Activated CD8-positive, alpha-beta T cell treated with anti-CD3 and anti-CD28 coated beads for 36 hours (primary cell): Measurements from ENCODE around the gene KRT7. TPM values are rescaled to one million over a fixed set of nuclear protein-coding genes. Genes with fewer than 3 reads are reported as not detected.

Experiments
- ATAC-seq: fragments of 200-7000 bp; cut with Tn5 transposase; one replicate; pipeline ENCODE4 v1.10.0; 2021; ENCODE audit warnings: mild to moderate bottlenecking, moderate library complexity
- CTCF ChIA-PET: fragments of 350-600 bp; sonication (Branson Sonifier 250); formaldehyde crosslinking; loops from one replicate; lab custom pipeline; 2021; ENCODE audit warnings: antibody characterized with exemption; lab: Charles Lee
- POLR2A ChIA-PET: fragments of 350-600 bp; sonication (Branson Sonifier 250); formaldehyde crosslinking; loops from one replicate; lab custom pipeline; 2021; ENCODE audit warnings: antibody characterized with exemption; lab: Charles Lee
- DNase-seq: peaks from one replicate; pipeline ENCODE4 v3.0.0-alpha.2; 2020
- H3K27ac Mint-ChIP-seq: one replicate; pipeline ENCODE4 v1.8.0; 2021; ENCODE audit warnings: mild to moderate bottlenecking, mixed read lengths
- H3K27me3 Mint-ChIP-seq: one replicate; pipeline ENCODE4 v1.8.0; 2021; ENCODE audit warnings: mixed read lengths
- H3K36me3 Mint-ChIP-seq: one replicate; pipeline ENCODE4 v1.8.0; 2021; ENCODE audit warnings: low read depth, mixed read lengths
- H3K4me1 Mint-ChIP-seq: one replicate; pipeline ENCODE4 v1.8.0; 2021; ENCODE audit warnings: low read depth, mixed read lengths
- H3K4me3 Mint-ChIP-seq: one replicate; pipeline ENCODE4 v1.8.0; 2021; ENCODE audit warnings: mild to moderate bottlenecking, moderate library complexity, mixed read lengths
- H3K9me3 Mint-ChIP-seq: one replicate; pipeline ENCODE4 v1.8.0; 2021; ENCODE audit warnings: mixed read lengths
- intact Hi-C: fragments of 100-400 bp; cut with micrococcal nuclease; formaldehyde crosslinking; loops from one replicate; pipeline ENCODE4 v1.10.0; 2022
- total RNA-seq, 2 experiments: library from RNA; stranded (reverse); gene quantifications; one replicate each; pipeline ENCODE4 v1.2.3, GENCODE V29; 2021
- TF ChIP-seq, protein P1 (sequence below): fragments of 200-600 bp; IDR thresholded peaks from one replicate; pipeline ENCODE4 v1.8.0; 2022; ENCODE audit warnings: antibody characterized with exemption, mild to moderate bottlenecking

KRT7 gene
- total RNA-seq, 2 experiments from 2014 or later, result 2.1 to 3.1 TPM

DNA sequence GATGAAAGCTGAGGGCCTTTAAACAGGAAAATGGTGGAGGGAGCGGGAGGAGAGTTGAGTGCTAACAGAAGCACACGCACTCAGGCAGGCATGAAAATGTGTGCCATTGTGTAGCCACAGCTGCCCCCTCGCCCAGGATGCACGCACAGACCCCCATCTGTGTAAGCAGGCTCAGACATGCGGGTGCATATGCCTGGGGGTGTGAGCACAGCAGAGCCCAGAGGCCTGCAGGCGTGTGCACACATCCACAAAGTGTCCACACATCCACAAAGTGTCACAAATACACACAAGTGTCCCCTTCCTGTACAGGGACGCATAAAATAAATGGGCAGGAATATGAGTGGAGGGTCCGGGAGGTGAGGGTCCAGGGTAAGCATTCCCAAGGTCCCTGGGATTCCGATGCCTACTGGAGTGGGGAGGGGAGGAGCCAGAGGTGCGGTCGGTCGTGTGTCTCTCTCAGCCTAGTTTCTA is 805 bp upstream of the KRT7 start:
- ATAC-seq, result no peak
- Mint-ChIP-seq H3K36me3 (no peaks in the 10 kb centered on the region), H3K27ac (no peak overlapping the region), H3K27me3 (peaks cover 53% of the 10 kb centered on the region), H3K4me3 (no peak overlapping the region), H3K4me1 (no peaks in the 10 kb centered on the region), H3K9me3 (no peaks in the 10 kb centered on the region)
- intact Hi-C loops, result no loop called here
- TF ChIP-seq, protein P1, sequence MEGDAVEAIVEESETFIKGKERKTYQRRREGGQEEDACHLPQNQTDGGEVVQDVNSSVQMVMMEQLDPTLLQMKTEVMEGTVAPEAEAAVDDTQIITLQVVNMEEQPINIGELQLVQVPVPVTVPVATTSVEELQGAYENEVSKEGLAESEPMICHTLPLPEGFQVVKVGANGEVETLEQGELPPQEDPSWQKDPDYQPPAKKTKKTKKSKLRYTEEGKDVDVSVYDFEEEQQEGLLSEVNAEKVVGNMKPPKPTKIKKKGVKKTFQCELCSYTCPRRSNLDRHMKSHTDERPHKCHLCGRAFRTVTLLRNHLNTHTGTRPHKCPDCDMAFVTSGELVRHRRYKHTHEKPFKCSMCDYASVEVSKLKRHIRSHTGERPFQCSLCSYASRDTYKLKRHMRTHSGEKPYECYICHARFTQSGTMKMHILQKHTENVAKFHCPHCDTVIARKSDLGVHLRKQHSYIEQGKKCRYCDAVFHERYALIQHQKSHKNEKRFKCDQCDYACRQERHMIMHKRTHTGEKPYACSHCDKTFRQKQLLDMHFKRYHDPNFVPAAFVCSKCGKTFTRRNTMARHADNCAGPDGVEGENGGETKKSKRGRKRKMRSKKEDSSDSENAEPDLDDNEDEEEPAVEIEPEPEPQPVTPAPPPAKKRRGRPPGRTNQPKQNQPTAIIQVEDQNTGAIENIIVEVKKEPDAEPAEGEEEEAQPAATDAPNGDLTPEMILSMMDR, result no peak
- CTCF ChIA-PET, result no interaction called here
- POLR2A ChIA-PET, result no interaction called here
- no peak for DNase-seq

DNA sequence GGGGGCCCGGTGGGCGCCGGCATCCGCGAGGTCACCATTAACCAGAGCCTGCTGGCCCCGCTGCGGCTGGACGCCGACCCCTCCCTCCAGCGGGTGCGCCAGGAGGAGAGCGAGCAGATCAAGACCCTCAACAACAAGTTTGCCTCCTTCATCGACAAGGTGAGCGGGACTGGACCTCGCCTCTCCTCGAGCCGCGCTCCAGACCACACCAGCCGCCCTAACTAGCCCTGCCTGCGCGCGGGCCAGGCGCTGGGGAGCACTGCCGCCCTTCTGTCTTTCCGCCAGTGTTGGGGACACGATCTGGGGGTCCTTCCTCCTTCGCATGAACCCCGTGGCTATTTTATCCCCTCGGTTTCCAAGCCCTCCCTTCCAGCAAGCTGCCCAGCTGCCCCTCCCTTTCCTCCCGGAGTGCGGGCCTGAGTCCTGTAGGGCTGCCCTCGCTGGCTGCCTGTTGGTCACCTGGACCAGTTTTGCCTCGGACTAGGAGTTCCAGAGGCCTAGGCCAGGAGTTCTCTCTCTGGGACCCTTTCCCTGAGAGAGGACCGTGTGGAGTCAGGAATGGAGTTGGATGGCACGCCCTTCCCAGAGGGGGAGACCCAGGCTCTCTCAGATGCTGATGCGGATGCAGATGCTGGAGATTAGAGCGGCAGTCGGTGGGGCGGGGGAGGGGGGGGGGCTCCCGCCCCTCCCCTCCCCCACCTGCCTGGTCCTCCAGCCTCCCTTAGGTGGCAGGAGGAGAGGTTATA is 592 bp downstream of the KRT7 start:
- Mint-ChIP-seq H3K4me3 (no peak overlapping the region), H3K27ac (no peak overlapping the region), H3K36me3 (no peaks in the 10 kb centered on the region), H3K27me3 (peaks cover 49% of the 10 kb centered on the region), H3K9me3 (no peaks in the 10 kb centered on the region), H3K4me1 (no peaks in the 10 kb centered on the region)
- TF ChIP-seq, protein P1, result no peak
- ChIA-PET CTCF (no interaction called here), POLR2A (no interaction called here)
- DNase-seq (no peak), ATAC-seq (no peak)
- intact Hi-C loops, result no loop called here

DNA sequence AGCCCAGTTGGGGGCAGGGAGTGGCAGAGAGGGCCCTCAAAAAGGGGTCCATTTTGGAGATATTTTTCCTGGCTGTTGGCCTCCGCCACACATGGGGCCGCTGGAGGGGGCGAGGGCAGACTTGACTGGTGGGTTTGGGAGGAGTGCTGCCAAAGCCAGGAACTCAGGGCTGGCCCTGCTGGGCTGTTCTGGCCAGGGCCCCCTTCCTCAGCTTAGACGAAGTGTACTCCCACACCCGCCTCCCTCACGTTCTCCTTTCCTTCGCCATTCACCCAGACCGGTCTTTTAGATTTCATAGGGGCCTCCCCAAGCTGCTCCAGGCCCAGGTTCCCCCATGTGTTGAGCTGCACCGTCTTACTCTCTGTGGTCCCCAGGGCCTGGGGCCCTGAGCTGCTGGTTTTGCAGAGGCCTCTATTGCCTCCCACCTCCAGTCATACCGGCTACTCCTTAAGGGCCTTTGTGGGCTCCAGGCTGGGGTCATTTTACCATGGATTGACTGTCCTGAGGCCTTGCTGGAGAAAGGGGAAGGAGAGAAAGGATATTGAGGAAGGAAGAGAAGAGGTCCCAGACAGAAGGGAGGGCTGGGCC is 1.3 kb downstream of the KRT7 start:
- Mint-ChIP-seq H3K27me3 (peaks cover 43% of the 10 kb centered on the region), H3K9me3 (no peaks in the 10 kb centered on the region), H3K36me3 (no peaks in the 10 kb centered on the region), H3K4me3 (no peak overlapping the region), H3K4me1 (no peaks in the 10 kb centered on the region), H3K27ac (no peak overlapping the region)
- DNase-seq (no peak), ATAC-seq (no peak)
- CTCF ChIA-PET, result no interaction called here
- TF ChIP-seq, protein P1, result no peak
- intact Hi-C loops, result no loop called here
- POLR2A ChIA-PET, result no interaction called here

DNA sequence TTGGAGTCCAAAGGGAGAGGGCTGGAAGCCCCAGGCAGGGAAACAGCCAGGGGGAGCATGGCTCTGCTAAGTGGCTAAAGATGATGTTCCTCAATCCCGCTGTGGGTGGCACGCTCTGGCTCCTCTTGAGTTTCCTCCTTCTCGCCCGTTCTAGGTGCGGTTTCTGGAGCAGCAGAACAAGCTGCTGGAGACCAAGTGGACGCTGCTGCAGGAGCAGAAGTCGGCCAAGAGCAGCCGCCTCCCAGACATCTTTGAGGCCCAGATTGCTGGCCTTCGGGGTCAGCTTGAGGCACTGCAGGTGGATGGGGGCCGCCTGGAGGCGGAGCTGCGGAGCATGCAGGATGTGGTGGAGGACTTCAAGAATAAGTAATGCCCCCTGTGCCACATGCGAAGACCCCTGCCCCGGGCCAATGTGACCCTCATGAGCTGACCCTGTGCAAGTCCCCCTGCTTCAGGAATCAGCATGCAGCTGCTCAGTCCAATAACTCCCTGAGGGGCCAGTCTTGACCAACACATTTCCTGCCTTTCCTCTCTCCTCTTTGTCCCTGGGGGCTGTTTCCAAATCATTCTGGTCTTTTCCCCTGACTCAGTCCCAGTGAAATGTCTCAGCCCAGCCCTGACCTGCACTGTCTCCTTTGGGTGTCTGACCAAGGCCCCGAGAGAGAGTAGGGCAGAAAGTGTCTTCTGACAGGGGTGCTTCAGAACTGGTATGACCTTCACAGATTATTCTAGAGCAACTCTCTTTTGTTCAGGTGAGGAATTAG is 2.1 kb downstream of the KRT7 start:
- Mint-ChIP-seq H3K36me3 (no peaks in the 10 kb centered on the region), H3K27me3 (peaks cover 38% of the 10 kb centered on the region), H3K27ac (no peak overlapping the region), H3K4me3 (no peak overlapping the region), H3K4me1 (no peaks in the 10 kb centered on the region), H3K9me3 (no peaks in the 10 kb centered on the region)
- POLR2A ChIA-PET, result interaction anchor here (1.3 kb wide), 1 partner anchor 25 kb away, joined by 3 read pairs; no protein-coding TSS in a partner anchor
- ATAC-seq (no peak), DNase-seq (no peak)
- intact Hi-C loops, result no loop called here
- CTCF ChIA-PET, result interaction anchor here (0.8 to 0.9 kb wide), 2 partner anchors 14 to 21 kb away, joined by 3 read pairs; no protein-coding TSS in a partner anchor
- TF ChIP-seq, protein P1, result no peak
